Smooth muscle cell (in vitro differentiated cells): ENCODE data around the gene TMEM163. TPM values are rescaled to one million over a fixed set of nuclear protein-coding genes. Genes with fewer than 3 reads are reported as not detected.

Source experiments
- DNase-seq: peaks from one replicate; lab custom pipeline; 2025; ENCODE audit not compliant: unreplicated experiment; lab: John Stamatoyannopoulos, UW
- H2AFZ ChIP-seq: fragments of 200-600 bp; sonication (generic); 2 replicates; pipeline ENCODE4 v1.6.0; 2016; ENCODE audit warnings: antibody characterized with exemption, low read depth, mild to moderate bottlenecking
- H3F3A ChIP-seq: fragments of 200-600 bp; sonication (generic); 2 replicates; pipeline ENCODE4 v1.6.0; 2017; ENCODE audit warnings: antibody characterized with exemption, low read depth
- H3K27ac ChIP-seq: fragments of 200-600 bp; sonication (generic); 2 replicates; pipeline ENCODE4 v1.5.1; 2016; ENCODE audit warnings: low read depth, mild to moderate bottlenecking
- H3K27me3 ChIP-seq: fragments of 200-600 bp; sonication (generic); 2 replicates; pipeline ENCODE4 v1.6.1; 2016; ENCODE audit warnings: low read depth, mild to moderate bottlenecking
- H3K36me3 ChIP-seq: fragments of 200-600 bp; sonication (generic); 2 replicates; pipeline ENCODE4 v1.5.1; 2016; ENCODE audit warnings: low read depth
- H3K4me1 ChIP-seq: fragments of 200-600 bp; sonication (generic); 2 replicates; pipeline ENCODE4 v1.5.1; 2016; ENCODE audit warnings: low read depth
- H3K4me2 ChIP-seq: fragments of 200-600 bp; sonication (generic); 2 replicates; pipeline ENCODE4 v1.6.0; 2016; ENCODE audit warnings: mild to moderate bottlenecking
- H3K4me3 ChIP-seq: fragments of 200-600 bp; sonication (generic); 2 replicates; pipeline ENCODE4 v1.5.1; 2016; ENCODE audit warnings: mild to moderate bottlenecking
- H3K79me2 ChIP-seq: fragments of 200-600 bp; sonication (generic); 2 replicates; pipeline ENCODE4 v1.6.0; 2016; ENCODE audit warnings: low read depth, mild to moderate bottlenecking
- H3K9ac ChIP-seq: fragments of 200-600 bp; sonication (generic); 2 replicates; pipeline ENCODE4 v1.6.0; 2016; ENCODE audit warnings: low read depth
- H3K9me3 ChIP-seq: fragments of 200-600 bp; sonication (generic); replicated peaks from 2 replicates; pipeline ENCODE4 v1.5.1; 2016; ENCODE audit warnings: low read depth
- H4K20me1 ChIP-seq: fragments of 200-600 bp; sonication (generic); 2 replicates; pipeline ENCODE4 v1.6.0; 2016; ENCODE audit warnings: low read depth
- WGBS: methylation state at CpG from one replicate; pipeline ENCODE4 v1.1.7; 2016; ENCODE audit warnings: low lambda C conversion rate; 5-methylcytosine and 5-hydroxymethylcytosine counted together
- polyA plus RNA-seq: library from polyadenylated mRNA; unstranded; fragments of >200 nt; fragmentation: Nextera tagmentation; extraction: Ambion mirVana; gene quantifications from 2 replicates; pipeline ENCODE4 v1.2.1, GENCODE V29; 2016
- total RNA-seq: library from RNA; depleted of rRNA; stranded (reverse); fragments of >200 nt; gene quantifications from 2 replicates; pipeline ENCODE4 v1.2.3, GENCODE V29; 2014
- TF ChIP-seq, protein P1 (sequence below): fragments of 200-600 bp; sonication (generic); IDR thresholded peaks from 2 replicates; pipeline ENCODE4 v1.5.1; 2017; ENCODE audit warnings: borderline replicate concordance, mild to moderate bottlenecking, antibody characterized with exemption; ENCODE audit not compliant: insufficient read depth, poor library complexity, severe bottlenecking

The TMEM163 gene
- total and polyA plus RNA-seq, 2 experiments from 2014 or later, result 0.31 TPM; not detected in 1

DNA sequence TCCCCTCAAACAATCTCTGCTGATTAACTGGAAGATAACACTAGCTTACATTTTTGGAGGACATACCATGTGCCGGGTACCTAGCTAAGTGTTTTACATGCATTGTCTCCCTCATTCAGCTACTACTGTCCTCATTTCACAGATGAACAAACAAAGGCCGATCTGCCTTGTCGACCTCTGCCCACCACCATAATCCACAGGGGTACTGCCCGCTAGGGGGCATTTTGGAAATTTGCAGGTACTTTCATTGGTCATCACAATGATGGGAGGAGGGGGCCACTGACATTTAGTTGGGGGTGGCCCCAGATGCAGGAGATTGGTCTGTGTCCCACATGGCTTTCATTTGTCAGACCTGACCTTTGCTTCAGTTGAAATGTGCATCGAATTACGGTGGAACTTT is 3.9 kb upstream of the TMEM163 start:
- WGBS, result 66% methylated on average over 6 of the region's 6 CpGs
- H3F3A ChIP-seq, result no peaks in the 10 kb centered on the region
- no peak overlapping the region for H3K4me3 ChIP-seq
- no peak overlapping the region for H3K27ac ChIP-seq
- no peak overlapping the region for H3K9ac ChIP-seq
- H3K79me2 ChIP-seq, result no peaks in the 10 kb centered on the region
- peaks cover 61% of the 10 kb centered on the region for H3K27me3 ChIP-seq
- H3K4me2 ChIP-seq, result no peak overlapping the region
- no peaks in the 10 kb centered on the region for H4K20me1 ChIP-seq
- H3K9me3 ChIP-seq, result no peaks in the 10 kb centered on the region
- DNase-seq, result no peak
- TF ChIP-seq, protein P1, sequence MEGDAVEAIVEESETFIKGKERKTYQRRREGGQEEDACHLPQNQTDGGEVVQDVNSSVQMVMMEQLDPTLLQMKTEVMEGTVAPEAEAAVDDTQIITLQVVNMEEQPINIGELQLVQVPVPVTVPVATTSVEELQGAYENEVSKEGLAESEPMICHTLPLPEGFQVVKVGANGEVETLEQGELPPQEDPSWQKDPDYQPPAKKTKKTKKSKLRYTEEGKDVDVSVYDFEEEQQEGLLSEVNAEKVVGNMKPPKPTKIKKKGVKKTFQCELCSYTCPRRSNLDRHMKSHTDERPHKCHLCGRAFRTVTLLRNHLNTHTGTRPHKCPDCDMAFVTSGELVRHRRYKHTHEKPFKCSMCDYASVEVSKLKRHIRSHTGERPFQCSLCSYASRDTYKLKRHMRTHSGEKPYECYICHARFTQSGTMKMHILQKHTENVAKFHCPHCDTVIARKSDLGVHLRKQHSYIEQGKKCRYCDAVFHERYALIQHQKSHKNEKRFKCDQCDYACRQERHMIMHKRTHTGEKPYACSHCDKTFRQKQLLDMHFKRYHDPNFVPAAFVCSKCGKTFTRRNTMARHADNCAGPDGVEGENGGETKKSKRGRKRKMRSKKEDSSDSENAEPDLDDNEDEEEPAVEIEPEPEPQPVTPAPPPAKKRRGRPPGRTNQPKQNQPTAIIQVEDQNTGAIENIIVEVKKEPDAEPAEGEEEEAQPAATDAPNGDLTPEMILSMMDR, result peak; percentile 20
- peaks cover 8% of the 10 kb centered on the region for H3K4me1 ChIP-seq
- no peaks in the 10 kb centered on the region for H3K36me3 ChIP-seq
- H2AFZ ChIP-seq, result no peak overlapping the region

DNA sequence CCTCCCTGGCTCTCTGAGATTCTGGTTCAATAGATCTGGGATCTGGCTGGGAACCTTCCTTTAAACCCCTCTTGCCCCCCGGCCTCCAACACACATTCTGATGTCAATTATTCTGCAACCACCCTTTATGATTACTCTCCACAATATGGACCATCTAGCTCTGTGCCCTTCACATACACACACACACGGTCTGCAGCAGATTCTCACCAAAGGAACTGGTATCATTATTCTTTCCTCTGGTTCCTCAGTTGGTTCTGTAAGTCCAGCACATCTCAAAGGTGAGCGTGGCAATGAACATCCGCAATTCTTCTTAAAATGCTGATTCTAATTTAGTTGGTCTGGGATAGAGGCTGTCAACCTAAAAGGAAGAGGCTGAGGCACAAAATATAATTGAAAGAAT is 2.8 kb upstream of the TMEM163 start:
- H3F3A ChIP-seq, result no peaks in the 10 kb centered on the region
- H3K4me1 ChIP-seq, result peaks cover 10% of the 10 kb centered on the region
- H3K27ac ChIP-seq, result no peak overlapping the region
- no peak overlapping the region for H3K4me2 ChIP-seq
- H3K9me3 ChIP-seq, result no peaks in the 10 kb centered on the region
- no peaks in the 10 kb centered on the region for H3K79me2 ChIP-seq
- H3K27me3 ChIP-seq, result peaks cover 72% of the 10 kb centered on the region
- H2AFZ ChIP-seq, result no peak overlapping the region
- WGBS, result 81% methylated on average over 4 of the region's 4 CpGs
- no peaks in the 10 kb centered on the region for H3K36me3 ChIP-seq
- no peak overlapping the region for H3K4me3 ChIP-seq
- DNase-seq, result no peak
- TF ChIP-seq, protein P1, result no peak
- no peaks in the 10 kb centered on the region for H4K20me1 ChIP-seq
- no peak overlapping the region for H3K9ac ChIP-seq

DNA sequence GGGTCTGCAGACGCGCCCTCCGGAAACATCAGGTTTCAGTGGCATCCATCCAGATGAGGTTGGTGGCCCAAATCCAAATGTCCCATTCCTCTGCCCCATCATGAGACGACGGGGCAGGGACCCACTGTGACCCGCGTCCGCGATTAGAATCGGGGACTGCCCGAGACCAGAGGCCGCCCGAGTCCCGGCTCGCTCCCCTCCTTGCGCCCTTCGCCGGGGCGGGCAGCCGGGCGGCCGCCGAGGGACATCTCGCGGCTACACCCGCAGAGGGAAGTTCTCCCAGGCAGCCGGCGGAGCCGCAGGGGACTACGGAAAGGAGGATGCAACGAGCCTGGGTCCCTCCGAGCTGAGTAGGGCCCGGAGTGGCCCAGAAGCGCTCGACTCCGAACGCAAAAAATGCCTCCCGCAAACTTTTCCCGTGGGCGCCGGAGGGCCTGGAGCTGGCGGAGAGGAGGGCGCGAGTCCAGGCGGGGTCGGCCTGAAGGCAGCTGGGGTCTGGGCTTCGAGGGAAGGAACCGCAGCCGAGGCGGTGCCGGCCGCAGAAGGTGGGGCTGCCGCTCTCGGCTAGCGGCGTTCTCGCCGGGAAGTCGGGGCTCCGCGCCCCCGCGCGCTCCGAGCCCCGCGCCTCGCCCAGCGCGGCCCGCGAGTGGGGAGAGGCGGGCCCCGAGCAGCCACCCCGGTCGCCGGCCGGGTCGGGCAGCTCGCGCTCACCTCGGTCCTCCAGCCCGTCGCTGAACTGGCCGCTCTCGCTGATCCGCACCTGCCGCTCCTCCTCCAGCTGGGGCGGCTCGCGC is 580 bp downstream of the TMEM163 start:
- WGBS, result 1% methylated on average over 52 of the region's 91 CpGs
- Histone ChIP-seq H3K9ac (no peak overlapping the region), H3K4me3 (peak overlapping the region; percentile 44), H3K27ac (no peak overlapping the region), H3K36me3 (no peaks in the 10 kb centered on the region), H3K4me2 (peak overlapping the region; percentile 84), H3K27me3 (peaks cover 97% of the 10 kb centered on the region), H2AFZ (no peak overlapping the region), H3F3A (no peaks in the 10 kb centered on the region), H3K9me3 (no peaks in the 10 kb centered on the region), H3K79me2 (no peaks in the 10 kb centered on the region), H4K20me1 (no peaks in the 10 kb centered on the region), H3K4me1 (peaks cover 10% of the 10 kb centered on the region)
- DNase-seq, result no peak
- TF ChIP-seq, protein P1, result no peak
